ENCODE results near the gene STT3B.

Gene STT3B

DNA sequence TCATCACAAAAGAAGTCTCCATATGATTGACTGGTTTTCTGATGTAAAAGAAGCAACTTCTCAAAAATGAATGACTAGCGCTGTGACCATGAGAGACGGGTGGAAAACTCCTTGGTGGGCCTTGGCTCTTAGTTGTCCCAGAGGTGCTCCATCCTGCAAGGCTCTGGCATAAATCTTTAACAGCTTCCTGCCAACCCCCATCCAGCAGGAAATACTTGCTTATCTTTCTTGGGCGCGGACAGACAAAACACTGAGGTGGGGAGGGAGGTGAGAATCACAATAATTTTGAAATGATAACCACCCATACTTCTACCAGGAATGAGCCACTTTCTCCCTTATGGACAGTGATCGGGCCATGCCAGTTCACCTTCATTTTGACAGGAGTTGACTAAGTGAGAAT is 128.6 kb downstream of the STT3B start:
- no peak for FAIRE-seq

DNA sequence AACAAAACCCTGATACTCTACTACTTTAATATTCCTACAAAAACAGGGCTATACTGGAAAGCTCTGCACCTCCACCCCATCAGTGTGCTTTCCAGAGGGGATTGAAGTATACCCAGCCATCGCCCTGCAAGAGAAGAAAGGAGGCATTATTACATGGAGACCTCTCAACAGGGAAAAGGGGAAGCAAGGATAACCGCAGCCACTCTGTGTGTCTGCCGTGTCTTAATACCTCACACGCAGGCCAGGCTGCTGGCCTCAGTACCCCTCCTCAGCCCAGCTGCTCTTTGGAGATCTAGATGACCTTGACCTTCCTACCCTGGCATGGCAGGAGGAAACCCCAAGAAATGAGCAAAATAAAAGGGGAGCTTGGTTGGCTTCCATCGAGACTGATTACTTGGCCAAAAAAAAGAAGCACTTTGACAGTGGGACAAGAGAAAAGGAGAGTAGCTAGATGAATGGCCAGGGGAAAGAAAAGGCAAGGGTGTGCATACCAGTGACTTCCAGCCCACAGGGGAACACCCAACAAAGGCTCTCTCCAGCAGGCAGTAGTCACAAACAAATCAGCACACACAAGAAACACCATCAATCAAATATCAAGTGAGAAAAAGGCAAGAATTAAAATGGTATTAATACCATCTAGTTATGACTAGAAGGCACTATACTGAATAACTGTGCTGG is 129.4 kb downstream of the STT3B start:
- FAIRE-seq, result no peak

DNA sequence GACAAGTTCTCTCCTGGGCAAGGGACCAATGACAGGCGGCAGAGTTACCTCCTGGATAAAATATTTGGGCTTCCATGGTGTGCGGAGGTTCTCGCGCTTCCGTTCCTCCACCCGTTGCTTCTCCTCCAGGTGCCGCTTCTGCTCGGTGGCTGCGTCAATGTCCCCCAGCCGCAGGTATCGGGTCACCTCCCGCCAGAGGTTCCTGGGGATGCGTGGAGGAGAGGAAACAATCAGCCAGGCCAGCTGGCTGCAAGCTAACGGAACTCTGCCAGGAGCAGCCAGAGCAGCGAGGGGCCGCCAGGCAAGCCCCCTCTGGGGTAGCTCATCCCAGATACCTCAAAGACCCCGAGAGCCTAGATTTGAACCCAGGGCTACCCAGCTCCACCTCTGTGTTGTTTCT is 131.3 kb downstream of the STT3B start:
- FAIRE-seq, result no peak

DNA sequence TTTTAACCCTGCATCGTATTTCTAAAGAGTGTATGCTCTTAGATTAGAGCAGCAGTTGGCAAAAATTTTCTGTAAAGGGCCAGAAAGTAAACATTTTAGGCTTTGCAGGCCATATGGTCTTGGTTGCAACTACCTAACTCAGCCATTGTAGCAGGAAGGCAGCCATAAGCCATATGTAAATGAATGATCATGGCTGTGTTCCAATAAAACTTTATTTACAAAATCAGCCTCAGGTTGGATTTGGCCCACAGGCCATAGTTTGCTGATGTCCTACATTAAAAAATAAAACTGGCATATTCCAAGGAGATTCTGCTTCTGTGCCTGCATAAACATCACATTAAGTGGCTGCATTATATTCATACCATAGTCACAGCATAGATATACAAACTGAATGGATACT is 134.9 kb downstream of the STT3B start:
- FAIRE-seq, result no peak

DNA sequence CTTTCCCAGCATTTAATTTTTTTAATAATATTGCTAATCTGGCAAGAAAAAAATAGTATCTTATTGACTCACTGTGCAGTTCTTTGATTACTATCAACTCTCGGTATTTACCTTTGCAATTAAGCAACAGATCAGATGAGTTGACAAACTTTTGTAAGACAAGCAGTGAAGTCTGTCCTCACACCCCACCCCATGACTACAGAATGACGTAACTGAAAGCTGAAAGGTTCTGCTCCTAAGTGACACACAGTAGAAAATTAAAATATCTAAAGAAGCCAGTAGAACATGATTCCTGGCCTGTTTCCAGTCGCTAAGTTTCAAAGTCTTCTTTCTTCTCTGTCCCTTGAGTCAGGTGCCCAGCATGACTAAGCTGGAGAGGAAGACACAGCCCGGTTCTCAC is 135.5 kb downstream of the STT3B start:
- FAIRE-seq, result no peak

DNA sequence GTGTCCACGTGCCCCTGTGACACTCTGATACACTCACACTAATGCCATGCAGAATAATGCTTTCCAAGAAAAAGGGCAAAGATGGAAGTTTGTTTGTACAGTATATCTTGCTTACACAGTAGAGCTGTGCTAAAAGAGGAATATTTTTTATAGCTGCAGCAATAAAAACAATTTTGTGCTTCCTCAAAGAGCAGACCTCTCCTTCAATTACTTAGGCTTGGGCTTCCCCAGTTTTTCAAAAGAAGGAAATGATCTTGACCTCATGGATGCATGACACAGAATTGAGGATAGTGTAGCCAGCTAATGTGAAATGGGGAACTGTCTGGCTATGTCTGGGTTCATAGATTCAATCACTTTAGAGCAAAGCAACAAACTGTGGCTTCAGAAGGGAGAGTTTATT is 137.4 kb downstream of the STT3B start:
- FAIRE-seq, result no peak

DNA sequence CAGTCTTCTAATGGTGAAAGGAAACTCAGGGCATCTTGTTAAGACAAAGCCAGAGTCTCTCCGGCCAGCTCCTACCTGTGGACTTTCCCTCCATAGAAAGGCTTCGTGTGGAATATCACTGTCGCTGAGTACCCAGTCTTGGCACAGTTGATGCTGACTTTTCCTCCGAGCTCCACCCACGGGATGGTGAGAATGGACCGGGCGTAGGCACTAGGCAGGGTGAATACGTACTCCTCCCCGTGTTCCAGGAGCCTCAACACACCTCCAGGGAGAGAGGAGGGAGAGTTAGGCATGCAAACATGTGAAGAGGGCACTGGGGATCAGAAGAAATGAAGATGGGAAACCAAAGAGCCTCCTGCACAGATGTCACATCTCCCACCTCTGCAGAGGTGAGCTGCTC is 138.0 kb downstream of the STT3B start:
- no peak for FAIRE-seq

DNA sequence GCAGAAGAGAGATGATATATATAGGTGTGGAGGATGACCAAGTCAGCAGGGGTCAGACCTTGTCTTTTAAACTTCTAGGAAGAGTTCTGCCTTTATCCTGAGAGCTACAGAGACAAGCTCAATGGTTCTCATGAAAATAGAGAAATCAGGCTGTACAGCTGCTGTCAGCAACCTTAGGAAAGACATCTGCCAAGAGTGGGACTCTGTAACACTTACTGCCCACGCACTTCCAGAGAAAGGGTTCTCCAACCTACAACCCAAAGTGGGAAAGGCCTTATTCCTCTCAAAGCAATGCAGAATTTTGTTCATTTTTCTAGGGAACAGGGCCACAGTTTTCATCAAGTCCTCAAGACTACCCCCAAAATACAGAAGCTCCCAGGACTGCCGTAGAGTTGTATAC is 138.7 kb downstream of the STT3B start:
- FAIRE-seq, result no peak

DNA sequence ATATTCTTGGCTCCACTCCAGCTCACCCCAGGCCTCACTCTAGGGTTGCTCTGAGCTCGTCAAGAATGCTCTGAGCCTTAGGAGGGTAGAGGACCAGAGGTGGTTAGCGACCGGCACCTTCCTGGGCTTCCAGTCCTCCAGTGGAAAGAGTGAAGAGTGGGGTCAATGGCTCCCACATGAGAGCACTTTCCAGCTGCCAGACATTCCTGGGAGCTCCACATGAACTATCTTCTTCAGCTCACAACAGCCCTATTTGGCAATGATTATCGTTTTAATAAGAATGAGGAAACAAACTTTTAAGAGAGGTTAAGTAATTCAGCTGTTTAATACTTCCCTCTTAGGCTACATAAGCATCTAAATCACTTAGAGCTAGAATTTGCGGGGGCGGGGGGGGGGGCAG is 139.3 kb downstream of the STT3B start:
- no peak for FAIRE-seq

DNA sequence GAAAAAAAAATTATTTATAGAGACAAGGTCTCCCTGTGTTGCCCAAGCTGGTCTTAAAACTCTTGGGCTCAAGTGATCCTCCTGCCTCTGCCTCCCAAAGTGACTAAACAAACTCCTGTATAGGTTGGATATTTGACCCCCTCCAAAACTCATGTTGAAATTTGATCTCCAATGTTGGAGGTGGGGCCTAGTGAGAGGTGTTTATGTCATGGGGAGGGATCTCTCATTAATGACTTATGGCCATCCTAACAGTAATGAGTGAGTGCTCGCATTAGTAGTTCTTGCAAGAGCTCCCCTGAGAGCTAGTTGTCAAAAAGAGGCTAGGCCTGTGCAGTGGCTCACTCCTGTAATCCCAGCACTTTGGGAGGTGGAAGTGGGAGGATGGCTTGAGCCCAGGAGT is 141.2 kb downstream of the STT3B start:
- no peak for FAIRE-seq

DNA sequence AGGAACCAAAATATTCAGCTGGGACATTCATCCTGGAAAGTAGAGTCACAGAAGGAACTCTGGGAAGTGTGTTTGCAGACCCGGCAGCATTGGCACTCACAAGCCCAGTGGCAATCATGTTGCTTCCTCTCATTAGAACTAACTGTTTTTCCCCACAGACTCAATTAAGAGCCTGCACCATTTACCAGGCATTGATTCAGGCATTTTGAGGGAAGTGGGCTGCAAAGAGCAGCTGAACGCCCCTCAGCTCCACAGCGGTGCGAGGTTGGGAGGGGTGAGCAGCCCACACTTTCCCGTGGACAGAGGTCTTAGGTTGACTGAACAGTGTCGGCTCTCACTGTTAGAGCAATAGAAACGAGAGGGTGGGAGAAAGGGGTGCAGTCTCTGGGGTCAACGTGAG is 143.8 kb downstream of the STT3B start:
- FAIRE-seq, result no peak

DNA sequence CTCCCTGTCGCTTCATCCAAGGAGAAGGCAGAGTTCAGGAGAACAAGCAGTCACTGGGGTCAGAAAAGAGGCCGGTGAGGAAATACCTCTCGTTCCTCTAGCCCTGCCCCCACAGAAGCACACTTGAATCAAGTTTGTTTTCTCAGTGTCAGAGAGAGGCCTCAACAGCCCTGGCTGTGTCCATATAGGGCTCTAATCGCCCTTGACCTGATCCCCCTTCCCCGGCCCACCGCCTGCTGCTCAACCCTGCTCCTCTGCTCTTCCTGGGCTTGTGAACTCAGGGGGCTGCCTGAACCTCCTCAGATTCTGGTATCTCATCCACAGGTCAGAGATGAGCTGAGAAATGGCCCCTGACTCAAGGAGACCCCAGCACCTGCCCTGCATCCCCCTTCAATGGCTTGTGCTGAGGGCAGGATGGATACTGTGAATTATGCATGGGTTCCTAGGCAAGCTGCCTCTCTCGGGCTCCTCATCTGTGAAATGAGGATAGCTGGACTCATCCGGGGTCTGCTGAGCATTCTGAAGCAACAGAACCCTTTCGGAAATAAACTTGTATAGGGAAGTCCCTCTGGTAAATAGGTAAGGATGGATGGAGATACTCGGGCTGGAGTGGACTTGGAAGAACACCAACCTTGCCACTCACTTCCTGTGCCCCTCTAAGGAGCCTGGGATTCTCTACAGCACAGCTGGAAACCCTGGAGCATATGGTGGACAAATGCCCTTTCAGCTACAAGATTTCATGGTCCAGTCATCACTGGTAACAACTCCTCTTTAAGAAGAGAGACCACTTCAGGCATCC is 147.5 kb downstream of the STT3B start:
- no peak for FAIRE-seq
